Measurements from ENCODE around the gene EFCAB6. TPM values are rescaled to one million over a fixed set of nuclear protein-coding genes. Genes with fewer than 3 reads are reported as not detected.

EFCAB6 gene
- total RNA-seq, 1 donor = 2.7 TPM

DNA sequence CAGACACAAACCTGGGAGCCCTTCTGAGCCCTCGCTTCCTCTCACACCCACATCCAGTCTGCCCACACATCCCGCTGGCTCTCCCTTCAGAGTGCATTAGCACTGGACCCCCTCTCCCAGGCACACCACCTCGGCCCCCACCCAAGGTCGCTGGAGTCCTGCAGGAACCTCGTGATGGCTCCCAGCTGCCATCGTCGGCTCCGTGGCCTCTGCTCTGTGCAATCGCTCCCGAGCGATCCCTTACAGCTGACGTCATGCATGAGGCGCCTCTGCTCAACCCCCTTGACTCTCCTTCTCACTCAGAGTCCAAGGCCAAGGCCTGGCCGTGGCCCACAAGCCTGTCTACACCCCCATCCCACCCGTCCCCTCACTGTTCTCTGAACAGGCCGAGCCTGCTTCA, 183.9 kb downstream of the EFCAB6 start:
- DNase-seq (ENCODE audit: low read depth) = no peak
- TF ChIP-seq, protein P1, sequence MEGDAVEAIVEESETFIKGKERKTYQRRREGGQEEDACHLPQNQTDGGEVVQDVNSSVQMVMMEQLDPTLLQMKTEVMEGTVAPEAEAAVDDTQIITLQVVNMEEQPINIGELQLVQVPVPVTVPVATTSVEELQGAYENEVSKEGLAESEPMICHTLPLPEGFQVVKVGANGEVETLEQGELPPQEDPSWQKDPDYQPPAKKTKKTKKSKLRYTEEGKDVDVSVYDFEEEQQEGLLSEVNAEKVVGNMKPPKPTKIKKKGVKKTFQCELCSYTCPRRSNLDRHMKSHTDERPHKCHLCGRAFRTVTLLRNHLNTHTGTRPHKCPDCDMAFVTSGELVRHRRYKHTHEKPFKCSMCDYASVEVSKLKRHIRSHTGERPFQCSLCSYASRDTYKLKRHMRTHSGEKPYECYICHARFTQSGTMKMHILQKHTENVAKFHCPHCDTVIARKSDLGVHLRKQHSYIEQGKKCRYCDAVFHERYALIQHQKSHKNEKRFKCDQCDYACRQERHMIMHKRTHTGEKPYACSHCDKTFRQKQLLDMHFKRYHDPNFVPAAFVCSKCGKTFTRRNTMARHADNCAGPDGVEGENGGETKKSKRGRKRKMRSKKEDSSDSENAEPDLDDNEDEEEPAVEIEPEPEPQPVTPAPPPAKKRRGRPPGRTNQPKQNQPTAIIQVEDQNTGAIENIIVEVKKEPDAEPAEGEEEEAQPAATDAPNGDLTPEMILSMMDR (IDR thresholded peaks at IDR 0.05; ENCODE audit: insufficient read depth, low read length) = no peak

DNA sequence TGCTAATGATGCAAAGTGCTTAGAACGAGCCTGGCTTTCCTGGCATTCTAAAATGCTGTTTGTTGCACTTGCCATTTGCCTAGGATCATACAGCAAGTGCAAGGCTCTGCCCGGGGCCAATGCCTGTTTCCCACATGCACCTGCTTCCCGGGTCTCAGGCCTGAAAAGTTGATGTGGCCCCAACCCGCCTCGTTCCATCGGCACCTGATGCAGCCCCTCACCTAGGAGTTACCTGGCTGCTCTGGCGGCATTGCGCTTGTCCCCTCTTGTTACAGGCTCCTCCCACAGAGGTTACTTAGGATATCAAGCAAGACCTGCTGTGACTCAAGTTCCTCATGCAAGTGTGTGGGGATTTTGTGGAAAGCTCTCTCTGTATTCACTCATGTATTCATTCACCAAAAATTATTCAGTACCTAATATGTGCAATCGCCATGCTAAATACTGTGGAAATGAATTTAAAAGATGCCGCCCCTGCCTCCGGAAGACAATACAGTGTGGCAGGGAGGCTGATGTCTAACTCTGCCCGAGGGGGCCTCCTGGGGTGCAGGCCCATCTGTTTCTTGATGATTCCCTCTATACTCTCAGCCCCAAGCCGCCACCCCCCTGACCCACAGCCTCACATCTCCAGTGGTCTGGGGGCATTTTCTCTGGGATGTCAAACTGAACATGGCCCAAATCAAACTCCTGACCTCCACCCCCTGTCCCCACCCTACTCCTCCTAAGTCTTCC, 184.5 kb downstream of the EFCAB6 start:
- TF ChIP-seq, protein P1 (IDR thresholded peaks at IDR 0.05; ENCODE audit: insufficient read depth, low read length) = no peak
- H3K4me3 ChIP-seq (ENCODE audit: low read depth, low read length) = no peak overlapping the region
- no peak for DNase-seq (ENCODE audit: low read depth)

More for the DNA sequence above, 183.9 kb downstream of the EFCAB6 start:
- no peak overlapping the region for H3K4me3 ChIP-seq (ENCODE audit: low read depth, low read length)

DNA sequence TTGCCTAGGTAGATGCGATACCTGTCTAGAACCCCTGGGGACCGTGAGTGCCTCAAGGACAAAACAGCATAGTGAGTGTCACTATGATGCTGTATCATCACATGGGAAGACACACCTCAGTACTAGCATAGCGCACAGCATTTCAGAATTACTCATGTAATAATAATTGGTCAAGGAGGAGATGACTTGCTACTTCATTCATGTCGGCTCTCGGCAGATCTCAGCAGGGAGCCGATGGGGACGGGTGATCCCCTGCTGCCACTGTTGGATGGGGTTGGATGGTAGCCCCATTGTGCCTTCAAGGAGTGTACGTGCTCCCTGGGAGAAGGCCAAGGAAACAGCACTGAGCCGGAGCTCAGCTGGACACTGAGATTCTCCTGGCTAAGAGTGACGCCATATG, 186.9 kb downstream of the EFCAB6 start:
- H3K4me3 ChIP-seq (ENCODE audit: low read depth, low read length) = no peak overlapping the region
- DNase-seq (ENCODE audit: low read depth) = no peak
- TF ChIP-seq, protein P1 (IDR thresholded peaks at IDR 0.05; ENCODE audit: insufficient read depth, low read length) = no peak

DNA sequence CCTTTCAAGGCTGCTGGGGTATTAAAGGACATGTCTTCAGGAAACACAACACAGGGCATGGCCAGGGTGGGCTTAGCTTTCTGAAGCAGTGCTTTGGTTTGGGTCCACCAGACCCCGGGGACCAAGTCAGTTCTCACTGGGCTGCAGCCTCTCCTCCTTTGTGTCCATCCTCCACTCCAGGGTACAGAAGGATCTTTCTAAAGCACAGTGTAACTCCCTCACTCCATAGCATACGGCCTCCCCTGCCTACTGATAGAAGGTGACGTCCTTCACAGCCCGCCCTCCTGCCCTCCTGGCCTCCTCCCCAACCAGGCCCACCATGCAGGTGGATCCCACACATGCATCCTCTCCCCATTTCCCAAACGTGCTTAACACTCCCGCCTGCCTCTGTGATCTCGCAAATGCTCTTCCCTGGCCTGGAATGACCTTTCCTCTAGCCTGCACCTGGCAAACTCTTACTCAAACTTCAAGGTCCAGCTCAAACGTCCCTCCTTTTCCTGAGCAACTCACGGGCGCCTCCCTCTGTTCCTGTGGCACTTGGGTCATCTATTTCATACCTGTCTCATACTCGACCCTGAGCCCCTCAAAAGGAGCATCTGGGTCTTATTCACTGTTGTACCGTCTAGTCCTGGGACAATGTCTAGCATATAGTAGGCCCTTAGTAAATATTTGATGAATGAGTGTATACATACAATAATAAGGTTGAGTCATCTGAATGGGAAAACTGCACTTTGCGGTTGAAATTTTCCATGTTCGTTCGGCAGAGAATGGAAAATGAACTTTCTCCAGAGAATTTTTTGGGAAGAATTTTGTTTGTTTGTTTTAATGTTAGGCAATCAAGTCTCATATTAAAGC, 187.7 kb downstream of the EFCAB6 start:
- no peak for DNase-seq (ENCODE audit: low read depth)
- TF ChIP-seq, protein P1 (IDR thresholded peaks at IDR 0.05; ENCODE audit: insufficient read depth, low read length) = no peak
- no peak overlapping the region for H3K4me3 ChIP-seq (ENCODE audit: low read depth, low read length)

DNA sequence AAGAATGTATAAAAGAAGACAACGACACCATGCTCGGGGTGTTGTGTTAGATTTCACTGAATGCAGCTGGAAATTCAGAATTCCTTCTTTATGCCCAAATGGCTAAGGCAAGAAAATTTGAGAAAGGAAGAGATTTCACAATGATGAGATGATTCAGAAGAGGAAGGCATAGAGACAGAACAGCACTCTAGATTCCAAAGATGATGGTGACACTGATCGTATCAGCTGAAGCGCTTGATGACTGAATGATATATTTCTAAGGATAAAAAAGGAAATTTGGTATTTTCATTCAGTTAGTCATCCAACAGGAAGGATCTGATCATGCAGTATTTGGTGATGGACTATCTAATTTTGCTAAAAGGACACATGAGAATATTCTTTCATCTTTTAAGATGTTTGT, 189.2 kb downstream of the EFCAB6 start:
- H3K4me3 ChIP-seq (ENCODE audit: low read depth, low read length) = no peak overlapping the region
- no peak for DNase-seq (ENCODE audit: low read depth)
- TF ChIP-seq, protein P1 (IDR thresholded peaks at IDR 0.05; ENCODE audit: insufficient read depth, low read length) = no peak

DNA sequence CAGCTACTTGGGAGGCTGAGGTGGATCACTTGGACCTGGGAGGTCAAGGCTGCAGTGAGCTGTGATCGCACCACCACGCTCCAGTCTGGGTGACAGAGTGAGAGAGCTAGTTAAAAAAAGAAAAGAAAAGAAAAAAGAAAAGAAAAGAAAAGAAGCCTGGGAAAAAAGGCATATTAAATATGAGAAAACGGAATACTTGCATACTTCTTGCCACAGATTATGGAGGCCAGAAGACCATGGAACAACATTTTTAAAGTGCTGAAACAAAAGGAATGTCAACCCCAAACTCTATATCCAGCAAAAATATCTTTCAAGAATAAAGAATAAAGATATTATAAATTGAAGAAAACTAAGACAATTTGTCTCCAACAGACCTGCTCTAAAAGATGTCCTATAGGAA, 191.9 kb downstream of the EFCAB6 start:
- TF ChIP-seq, protein P1 (IDR thresholded peaks at IDR 0.05; ENCODE audit: insufficient read depth, low read length) = no peak
- DNase-seq (ENCODE audit: low read depth) = no peak
- H3K4me3 ChIP-seq (ENCODE audit: low read depth, low read length) = no peak overlapping the region
